NB4 (cell line): ENCODE measurements around the gene PIK3CD.

Source experiments
- DNase-seq: peaks from one replicate; pipeline ENCODE4 v3.0.0; 2010; ENCODE audit warnings: low read depth
- H3K4me3 ChIP-seq: one replicate; pipeline ENCODE4 v1.5.1; 2011; ENCODE audit warnings: mild to moderate bottlenecking, low read depth, low read length, moderate library complexity
- CTCF ChIP-seq: IDR thresholded peaks from one replicate; pipeline ENCODE4 v1.5.1; 2012; ENCODE audit warnings: low read depth, low read length
- MYC ChIP-seq: IDR thresholded peaks from 2 replicates; pipeline ENCODE4 v1.6.1; 2011; ENCODE audit warnings: low read depth, low read length
- POLR2A ChIP-seq: IDR thresholded peaks from 2 replicates; pipeline ENCODE4 v1.6.1; 2011; ENCODE audit warnings: mild to moderate bottlenecking; ENCODE audit not compliant: insufficient read length; ENCODE audit errors: extremely low read depth
- TF ChIP-seq, protein P1 (sequence below): IDR thresholded peaks from 2 replicates; pipeline ENCODE4 v1.6.1; 2011; ENCODE audit warnings: low read depth, low read length

The PIK3CD gene

DNA sequence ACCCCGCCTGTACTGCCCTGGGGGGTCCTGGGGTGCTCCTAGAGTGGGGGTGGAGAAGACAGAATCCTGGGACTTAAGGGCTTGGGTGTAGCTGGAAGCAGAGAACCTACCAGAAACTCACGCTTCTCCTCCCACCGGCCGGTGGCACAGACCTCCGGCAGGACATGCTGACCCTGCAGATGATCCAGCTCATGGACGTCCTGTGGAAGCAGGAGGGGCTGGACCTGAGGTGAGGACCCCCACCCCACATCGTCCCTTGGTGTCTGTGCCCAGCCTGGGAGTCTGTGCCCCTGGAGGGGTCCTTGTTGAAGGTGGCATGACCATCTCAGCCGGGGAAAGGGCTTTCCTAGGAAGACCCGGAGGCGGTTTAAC is 70.8 kb downstream of the PIK3CD start:
- DNase-seq = no peak
- no peak overlapping the region for H3K4me3 ChIP-seq
- TF ChIP-seq POLR2A (no peak), CTCF (no peak), MYC (no peak)
- TF ChIP-seq, protein P1, sequence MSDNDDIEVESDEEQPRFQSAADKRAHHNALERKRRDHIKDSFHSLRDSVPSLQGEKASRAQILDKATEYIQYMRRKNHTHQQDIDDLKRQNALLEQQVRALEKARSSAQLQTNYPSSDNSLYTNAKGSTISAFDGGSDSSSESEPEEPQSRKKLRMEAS = no peak

DNA sequence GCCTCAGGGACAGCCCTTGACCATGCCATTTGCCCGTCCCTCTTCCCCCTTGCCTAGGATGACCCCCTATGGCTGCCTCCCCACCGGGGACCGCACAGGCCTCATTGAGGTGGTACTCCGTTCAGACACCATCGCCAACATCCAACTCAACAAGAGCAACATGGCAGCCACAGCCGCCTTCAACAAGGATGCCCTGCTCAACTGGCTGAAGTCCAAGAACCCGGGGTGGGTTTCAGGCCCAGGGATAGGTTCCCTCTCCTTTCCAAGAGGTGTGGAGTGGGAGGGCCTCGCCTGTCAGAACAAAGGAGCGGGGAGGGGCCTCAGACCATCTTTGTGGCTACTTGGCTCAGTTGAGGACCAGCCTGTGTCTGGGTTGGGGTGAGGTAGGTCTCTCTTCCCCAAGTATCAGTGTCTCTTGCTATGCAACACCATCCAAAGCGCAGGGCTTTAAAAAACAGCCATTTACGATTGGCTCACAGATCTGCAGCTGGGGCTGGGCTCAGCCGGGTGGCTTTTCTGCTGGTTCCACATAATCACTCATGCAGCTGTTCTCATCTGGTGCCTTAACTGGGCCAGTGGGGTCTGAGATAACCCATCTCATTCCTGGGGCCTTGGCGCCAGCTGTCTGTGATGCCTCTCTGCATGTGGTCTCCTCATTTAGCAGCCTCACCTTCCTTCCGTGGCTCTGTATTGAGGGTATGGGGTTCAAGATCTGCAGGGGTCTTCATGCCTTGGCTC is 71.7 kb downstream of the PIK3CD start:
- H3K4me3 ChIP-seq = no peak overlapping the region
- TF ChIP-seq, protein P1 = no peak
- TF ChIP-seq CTCF (no peak), MYC (no peak), POLR2A (no peak)
- no peak for DNase-seq

GRCh38 chr1:9723926-9724325 is 72.4 kb downstream of the PIK3CD start:
- TF ChIP-seq, protein P1 = no peak
- TF ChIP-seq POLR2A = no peak
- no peak for TF ChIP-seq CTCF
- TF ChIP-seq MYC = no peak
- H3K4me3 ChIP-seq = no peak overlapping the region
- DNase-seq = no peak

GRCh38 chr1:9724706-9725476 is 73.4 kb downstream of the PIK3CD start:
- TF ChIP-seq MYC (no peak), POLR2A (no peak), CTCF (peak; percentile 95)
- TF ChIP-seq, protein P1 = peak; percentile 65
- no peak overlapping the region for H3K4me3 ChIP-seq
- peak; percentile 72 for DNase-seq

GRCh38 chr1:9726406-9726805 is 74.9 kb downstream of the PIK3CD start:
- TF ChIP-seq POLR2A = no peak
- no peak for TF ChIP-seq CTCF
- TF ChIP-seq, protein P1 = no peak
- TF ChIP-seq MYC = no peak
- H3K4me3 ChIP-seq = no peak overlapping the region
- no peak for DNase-seq
